SK-N-SH treated with all-trans-retinoic acid at 6 μM for 48 hours (cell line): Measurements from ENCODE around the gene GSKIP.

Experiments used
- ARNTL ChIP-seq: fragments of 450-650 bp; formaldehyde crosslinking; IDR thresholded peaks from 2 replicates; pipeline ENCODE4 v1.5.0; 2020; ENCODE audit warnings: low read depth, mild to moderate bottlenecking, moderate library complexity, borderline replicate concordance
- ESRRG ChIP-seq: fragments of 250-450 bp; sonication (Bioruptor Pico); IDR thresholded peaks from 2 replicates; pipeline ENCODE4 v1.6.1; 2021; ENCODE audit warnings: mild to moderate bottlenecking
- GLIS3 ChIP-seq: fragments of 250-450 bp; sonication (Bioruptor Pico); IDR thresholded peaks from 2 replicates; pipeline ENCODE4 v1.5.0; 2020; ENCODE audit warnings: mild to moderate bottlenecking, moderate library complexity
- ZNF8 ChIP-seq: fragments of 450-650 bp; formaldehyde crosslinking; IDR thresholded peaks from 2 replicates; pipeline ENCODE4 v1.5.0; 2020; ENCODE audit warnings: mild to moderate bottlenecking, moderate library complexity
- TF ChIP-seq, protein P1 (sequence below): fragments of 250-450 bp; sonication (Bioruptor Pico); IDR thresholded peaks from 2 replicates; pipeline ENCODE4 v1.8.0; 2020; ENCODE audit warnings: mild to moderate bottlenecking, moderate library complexity, borderline replicate concordance
- TF ChIP-seq, protein P2 (sequence below): fragments of 250-450 bp; sonication (Bioruptor Pico); IDR thresholded peaks from 2 replicates; pipeline ENCODE4 v1.5.1; 2020; ENCODE audit warnings: low read depth, mild to moderate bottlenecking, moderate library complexity

DNA sequence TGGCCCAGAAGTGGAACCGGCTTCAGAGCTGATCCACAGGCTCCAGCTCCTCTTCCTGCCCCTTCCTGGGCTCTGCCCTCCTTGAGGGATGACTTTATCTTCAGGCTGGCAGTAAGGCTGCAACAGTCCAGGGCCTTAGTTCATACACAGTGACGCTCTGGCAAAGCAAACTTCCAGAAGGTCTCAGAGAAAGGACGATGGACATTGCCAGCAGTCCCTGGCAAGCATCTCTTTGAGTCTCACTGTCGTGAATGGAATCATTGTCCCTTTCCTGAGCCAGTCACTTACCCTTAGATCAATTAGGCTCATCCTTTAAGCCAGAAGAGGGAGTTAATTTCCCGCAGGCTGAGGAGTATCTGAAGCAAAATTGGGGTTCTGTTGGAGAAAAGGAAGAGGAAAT lies 37.2 kb downstream of the GSKIP start:
- TF ChIP-seq ARNTL, result no peak
- TF ChIP-seq ZNF8 (CRISPR knock-in tag), result no peak
- TF ChIP-seq, protein P1, sequence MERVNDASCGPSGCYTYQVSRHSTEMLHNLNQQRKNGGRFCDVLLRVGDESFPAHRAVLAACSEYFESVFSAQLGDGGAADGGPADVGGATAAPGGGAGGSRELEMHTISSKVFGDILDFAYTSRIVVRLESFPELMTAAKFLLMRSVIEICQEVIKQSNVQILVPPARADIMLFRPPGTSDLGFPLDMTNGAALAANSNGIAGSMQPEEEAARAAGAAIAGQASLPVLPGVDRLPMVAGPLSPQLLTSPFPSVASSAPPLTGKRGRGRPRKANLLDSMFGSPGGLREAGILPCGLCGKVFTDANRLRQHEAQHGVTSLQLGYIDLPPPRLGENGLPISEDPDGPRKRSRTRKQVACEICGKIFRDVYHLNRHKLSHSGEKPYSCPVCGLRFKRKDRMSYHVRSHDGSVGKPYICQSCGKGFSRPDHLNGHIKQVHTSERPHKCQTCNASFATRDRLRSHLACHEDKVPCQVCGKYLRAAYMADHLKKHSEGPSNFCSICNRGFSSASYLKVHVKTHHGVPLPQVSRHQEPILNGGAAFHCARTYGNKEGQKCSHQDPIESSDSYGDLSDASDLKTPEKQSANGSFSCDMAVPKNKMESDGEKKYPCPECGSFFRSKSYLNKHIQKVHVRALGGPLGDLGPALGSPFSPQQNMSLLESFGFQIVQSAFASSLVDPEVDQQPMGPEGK (CRISPR knock-in tag), result no peak
- TF ChIP-seq ESRRG (CRISPR knock-in tag), result no peak
- TF ChIP-seq GLIS3 (CRISPR knock-in tag), result no peak
- TF ChIP-seq, protein P2, sequence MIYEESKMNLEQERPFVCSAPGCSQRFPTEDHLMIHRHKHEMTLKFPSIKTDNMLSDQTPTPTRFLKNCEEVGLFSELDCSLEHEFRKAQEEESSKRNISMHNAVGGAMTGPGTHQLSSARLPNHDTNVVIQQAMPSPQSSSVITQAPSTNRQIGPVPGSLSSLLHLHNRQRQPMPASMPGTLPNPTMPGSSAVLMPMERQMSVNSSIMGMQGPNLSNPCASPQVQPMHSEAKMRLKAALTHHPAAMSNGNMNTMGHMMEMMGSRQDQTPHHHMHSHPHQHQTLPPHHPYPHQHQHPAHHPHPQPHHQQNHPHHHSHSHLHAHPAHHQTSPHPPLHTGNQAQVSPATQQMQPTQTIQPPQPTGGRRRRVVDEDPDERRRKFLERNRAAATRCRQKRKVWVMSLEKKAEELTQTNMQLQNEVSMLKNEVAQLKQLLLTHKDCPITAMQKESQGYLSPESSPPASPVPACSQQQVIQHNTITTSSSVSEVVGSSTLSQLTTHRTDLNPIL, result no peak
